Spleen (tissue), 11 donors: ENCODE results near the gene STK11IP. TPM values are rescaled to one million over a fixed set of nuclear protein-coding genes. Genes with fewer than 3 reads are reported as not detected.

Source experiments
- DNase-seq: peaks from one replicate; pipeline ENCODE4 v3.0.0-alpha.2; 2020
- H3K27ac ChIP-seq, 8 donors: fragments of 200-600 bp; sonication (generic) in 7 of 8; 1 replicate in 4 of 8; 2 replicates in 4 of 8; pipeline versions ENCODE4 v1.5.0 to v1.8.0; 2016 to 2021; ENCODE audit warnings: inconsistent platforms in 4 of 8, mild to moderate bottlenecking in 4 of 8, moderate library complexity in 1 of 8
- H3K27me3 ChIP-seq, 7 donors: fragments of 200-600 bp; sonication (generic) in 6 of 7; replicated peaks in 1 of 7; 1 replicate in 4 of 7; 2 replicates in 3 of 7; pipeline versions ENCODE4 v1.5.0 to v1.8.0; 2016 to 2021; ENCODE audit warnings: inconsistent platforms in 3 of 7, mild to moderate bottlenecking in 1 of 7
- H3K36me3 ChIP-seq, 6 donors: fragments of 200-600 bp; sonication (generic) in 5 of 6; 1 replicate in 4 of 6; 2 replicates in 2 of 6; pipeline versions ENCODE4 v1.5.0 to v1.8.0; 2016 to 2021; ENCODE audit warnings: inconsistent platforms in 2 of 6
- H3K4me1 ChIP-seq, 6 donors: fragments of 200-600 bp; sonication (generic) in 5 of 6; 1 replicate in 3 of 6; 2 replicates in 3 of 6; pipeline versions ENCODE4 v1.5.0 to v1.8.0; 2016 to 2021; ENCODE audit warnings: inconsistent platforms in 3 of 6
- H3K4me3 ChIP-seq, 8 donors: fragments of 200-600 bp; sonication (generic) in 7 of 8; 1 replicate in 4 of 8; 2 replicates in 4 of 8; pipeline versions ENCODE4 v1.5.0 to v1.8.0; 2016 to 2021; ENCODE audit warnings: inconsistent platforms in 4 of 8, mild to moderate bottlenecking in 4 of 8, moderate library complexity in 2 of 8
- H3K9me3 ChIP-seq, 8 donors: fragments of 200-600 bp; sonication (generic) in 7 of 8; 1 replicate in 4 of 8; 2 replicates in 4 of 8; pipeline versions ENCODE4 v1.5.0 to v1.8.0; 2016 to 2021; ENCODE audit warnings: inconsistent platforms in 4 of 8
- CTCF ChIP-seq, 11 experiments: fragments of 200-600 bp in 7 of 11; fragments of 450-650 bp in 4 of 11; sonication (generic) in 4 of 11; IDR thresholded peaks in 8 of 11; conservative IDR thresholded peaks in 3 of 11; 1 replicate in 7 of 11; 2 replicates in 4 of 11; pipeline versions ENCODE4 v1.4.0 to v1.8.0; 2016 to 2021; ENCODE audit warnings: antibody characterized with exemption in 11 of 11, inconsistent platforms in 4 of 11, mild to moderate bottlenecking in 1 of 11
- POLR2A ChIP-seq, 3 donors: fragments of 450-650 bp; IDR thresholded peaks; one replicate each; pipeline ENCODE4 v1.5.1; 2017; ENCODE audit warnings: antibody characterized with exemption in 3 of 3, mild to moderate bottlenecking in 1 of 3
- POLR2AphosphoS5 ChIP-seq, 3 donors: sonication (generic); formaldehyde crosslinking; IDR thresholded peaks; one replicate each; pipeline ENCODE4 v1.5.1; 2017; ENCODE audit warnings: antibody characterized with exemption in 3 of 3
- WGBS, 5 donors: extraction: QIAGEN DNeasy Blood & Tissue Kit in 3 of 5; methylation state at CpG; one replicate each; pipeline versions ENCODE4 v1.1.5 to v1.1.7; 2013 to 2018; 5-methylcytosine and 5-hydroxymethylcytosine counted together
- intact Hi-C: fragments of 100-400 bp; cut with DNase I; formaldehyde crosslinking; loops from one replicate; pipeline ENCODE4 v1.15.0; 2023; ENCODE audit warnings: low total_unique reads
- polyA plus RNA-seq, 3 donors: library from polyadenylated mRNA; stranded (reverse); fragments of 200-250 nt; gene quantifications; one replicate each; pipeline ENCODE4 v1.2.1, GENCODE V29; 2013
- total RNA-seq, 7 donors: library from RNA; depleted of rRNA in 3 of 7; stranded (reverse); fragments of >200 nt in 3 of 7; fragmentation: NEBNext Ultra II Directional in 4 of 7; extraction: Animal tissue kit (Norgen Biotek cat#: 25700) in 4 of 7; gene quantifications; one replicate each; pipeline versions ENCODE4 v1.1.0 to v1.2.1, GENCODE V29; 2016 to 2021
- donor health status: healthy with polysubstance abuse.
- donor health status: DM: no; HTN: no; CAD: no; lungs with moderate emphysema.
- donor health status: DM: no; HTN: no; CAD: no.
- donor health status: Bipolar disorder and iron deficiency.
- donor health status: healthy.
- donor health status: DM: no; HTN: no; CAD: no.
- donor health status: DM: yes; HTN: yes; CAD: no.

STK11IP gene
- total and polyA plus RNA-seq, 10 donors = 15.8 to 57.0 (median 36.5) TPM

- Histone ChIP-seq H3K4me3 (no peak overlapping the region), H3K9me3 (no peaks in the 10 kb centered on the region), H3K4me1 (peaks cover 5 to 17% (median 14%) of the 10 kb centered on the region in 6 donors), H3K27ac (no peak overlapping the region), H3K36me3 (no peaks in the 10 kb centered on the region), H3K27me3 (peaks cover 0 to 62% (median 18%) of the 10 kb centered on the region in 7 donors)
- TF ChIP-seq POLR2AphosphoS5 (IDR thresholded peaks at IDR 0.05) (no peak), CTCF (IDR thresholded peaks at IDR 0.05 in 8 of 11, conservative IDR thresholded peaks at IDR 0.05 in 3 of 11) (no peak), POLR2A (IDR thresholded peaks at IDR 0.05) (no peak)
- intact Hi-C loops = no loop called here
- DNase-seq = no peak
- 85 to 92% (median 90%) methylated on average over 17 to 21 of the region's 21 CpGs for WGBS, 5 donors
These were observed 40.3 kb upstream of the STK11IP start for GRCh38 chr2:219557320-219557719.

- Histone ChIP-seq H3K27me3 (peaks cover 0 to 54% (median 10%) of the 10 kb centered on the region in 7 donors), H3K9me3 (no peaks in the 10 kb centered on the region), H3K4me1 (peaks cover 2 to 10% (median 7%) of the 10 kb centered on the region in 6 donors), H3K36me3 (no peaks in the 10 kb centered on the region), H3K4me3 (no peak overlapping the region), H3K27ac (no peak overlapping the region)
- TF ChIP-seq CTCF (IDR thresholded peaks at IDR 0.05 in 8 of 11, conservative IDR thresholded peaks at IDR 0.05 in 3 of 11) (no peak), POLR2A (IDR thresholded peaks at IDR 0.05) (no peak), POLR2AphosphoS5 (IDR thresholded peaks at IDR 0.05) (no peak)
- WGBS, 5 donors = 73 to 96% (median 92%) methylated on average over 2 to 25 of the region's 25 CpGs
- intact Hi-C loops = no loop called here
- peak; percentile 74 for DNase-seq
These were observed 39.6 kb upstream of the STK11IP start for GRCh38 chr2:219557791-219558785.

GRCh38 chr2:219559156-219559915 lies 38.3 kb upstream of the STK11IP start:
- WGBS, 5 donors = 86 to 94% (median 90%) methylated on average over 19 to 20 of the region's 20 CpGs
- TF ChIP-seq POLR2A (IDR thresholded peaks at IDR 0.05) (no peak), CTCF (IDR thresholded peaks at IDR 0.05 in 8 of 11, conservative IDR thresholded peaks at IDR 0.05 in 3 of 11) (no peak), POLR2AphosphoS5 (IDR thresholded peaks at IDR 0.05) (no peak)
- peaks cover 0 to 42% (median 0%) of the 10 kb centered on the region in 7 donors for H3K27me3 ChIP-seq

More at GRCh38 chr2:219559156-219559915, 38.3 kb upstream of the STK11IP start:
- no peak for DNase-seq
- no peak overlapping the region for H3K27ac ChIP-seq
- no peaks in the 10 kb centered on the region for H3K9me3 ChIP-seq
- intact Hi-C loops = no loop called here
- no peaks in the 10 kb centered on the region for H3K36me3 ChIP-seq
- H3K4me1 ChIP-seq = peaks cover 0 to 7% (median 5%) of the 10 kb centered on the region in 6 donors
- no peak overlapping the region for H3K4me3 ChIP-seq
